GM18519 (cell line): ENCODE measurements around the gene DCPS.
"Not testable (repeated sequence)": the region's sequence is repeated elsewhere in the genome, so short reads cannot be mapped to it uniquely, and the experiment has no call there.

ENCODE experiments used
- ATAC-seq: cut with Tn5 transposase; IDR thresholded peaks from one replicate; pipeline ENCODE4 v1.9.1; 2021; ENCODE audit warnings: mild to moderate bottlenecking, moderate library complexity; ENCODE audit not compliant: unreplicated experiment, low FRiP score

DCPS gene

GRCh38 chr11:126303623-126304456 is at the start of gene DCPS:
DCPS (plus strand) TSS chr11:126304060; CDS start chr11:126304081, 21 bp downstream.
- ATAC-seq = peak; percentile 80

GRCh38 chr11:126254819-126255218 is 49.0 kb upstream of the DCPS start:
- ATAC-seq = no peak

GRCh38 chr11:126255507-126255906 is 48.4 kb upstream of the DCPS start:
- ATAC-seq = not testable (repeated sequence)

GRCh38 chr11:126256216-126256615 is 47.6 kb upstream of the DCPS start:
- no peak for ATAC-seq

- ATAC-seq = no peak
Observed at GRCh38 chr11:126257144-126257543, 46.7 kb upstream of the DCPS start.

- ATAC-seq = no peak
Observed at GRCh38 chr11:126257764-126258163, 46.1 kb upstream of the DCPS start.

- no peak for ATAC-seq
Observed at GRCh38 chr11:126262216-126262615, 41.6 kb upstream of the DCPS start.

- no peak for ATAC-seq
Observed at GRCh38 chr11:126263489-126263888, 40.4 kb upstream of the DCPS start.

GRCh38 chr11:126265811-126266210 is 38.0 kb upstream of the DCPS start:
- ATAC-seq = no peak

- ATAC-seq = no peak
Observed at GRCh38 chr11:126267650-126268049, 36.2 kb upstream of the DCPS start.

GRCh38 chr11:126268361-126268707 is 35.5 kb upstream of the DCPS start:
- no peak for ATAC-seq

- peak; percentile 96 for ATAC-seq
Observed at GRCh38 chr11:126268708-126269579, 34.9 kb upstream of the DCPS start, which contains the start of the genes FOXRED1 and SRPRA. FOXRED1 (plus strand) TSS chr11:126269154; CDS start chr11:126269207, 53 bp downstream. SRPRA (minus strand) TSS chr11:126268895; CDS start chr11:126268804, 91 bp downstream.

GRCh38 chr11:126277322-126277721 is 26.5 kb upstream of the DCPS start:
- ATAC-seq = no peak

- no peak for ATAC-seq
Observed at GRCh38 chr11:126277780-126278179, 26.1 kb upstream of the DCPS start.

- ATAC-seq = no peak
Observed at GRCh38 chr11:126279191-126279590, 24.7 kb upstream of the DCPS start.

GRCh38 chr11:126280595-126280994 is 23.3 kb upstream of the DCPS start:
- ATAC-seq = no peak

GRCh38 chr11:126281245-126281644 is 22.6 kb upstream of the DCPS start:
- ATAC-seq = no peak

- ATAC-seq = no peak
Observed at GRCh38 chr11:126281666-126282175, 22.1 kb upstream of the DCPS start.

- no peak for ATAC-seq
Observed at GRCh38 chr11:126282361-126282735, 21.5 kb upstream of the DCPS start.

- ATAC-seq = peak; percentile 38
Observed at GRCh38 chr11:126282736-126283591, 20.9 kb upstream of the DCPS start, which contains the start of gene TIRAP. TIRAP (plus strand) TSS chr11:126283093; CDS start chr11:126290895, 7,802 bp downstream.
